ENCODE measurements around the gene TTC4.

The TTC4 gene

DNA sequence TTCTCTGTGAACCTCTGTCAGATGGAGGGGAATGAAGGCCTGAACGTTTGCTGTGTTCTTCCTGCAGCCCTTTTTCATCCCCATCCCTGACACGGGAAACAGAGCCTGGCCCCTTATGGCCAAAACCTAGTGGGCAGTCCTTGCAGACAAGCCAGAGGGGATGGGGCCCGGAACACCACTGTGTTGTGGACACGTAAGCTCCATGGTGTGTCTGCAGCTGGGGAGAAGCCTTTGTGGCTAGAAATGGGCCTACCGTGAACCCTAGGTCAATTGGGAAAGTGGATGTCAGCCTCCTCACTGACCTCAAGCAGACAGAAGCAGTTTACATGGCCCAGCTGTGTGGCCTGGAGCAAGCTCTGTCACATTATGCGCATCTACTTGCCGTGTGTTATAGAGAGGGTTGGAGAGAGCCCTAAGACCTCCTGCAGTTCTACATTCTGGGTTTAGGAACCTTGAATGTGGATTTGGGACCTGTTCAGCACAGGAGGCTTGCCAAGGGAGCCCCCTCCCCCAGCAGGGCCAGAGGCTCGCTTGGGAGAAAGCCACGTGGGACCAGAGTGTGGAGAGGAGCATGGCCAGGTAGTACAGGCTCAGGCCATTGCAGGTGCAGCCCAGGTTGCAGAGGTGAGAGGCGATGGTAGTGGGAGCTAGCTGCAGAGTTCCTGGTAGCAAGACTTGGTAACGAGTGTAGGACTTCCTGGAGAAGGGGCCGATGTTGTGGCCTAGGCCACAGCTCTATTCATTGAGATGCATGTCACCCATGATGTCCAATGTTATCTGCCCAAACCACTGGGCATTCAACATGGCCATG is 28.0 kb downstream of the TTC4 start:
- H3K4me3 ChIP-seq (ENCODE audit: low read depth in 1 of 5, low read length in 5 of 5): no peak overlapping the region
- H3K9ac ChIP-seq (ENCODE audit: low read length in 5 of 5): no peak overlapping the region
- no peak overlapping the region for H3K27ac ChIP-seq (ENCODE audit: low read depth, low read length)
- no peaks in the 10 kb centered on the region for H3K9me3 ChIP-seq (ENCODE audit: control insufficient read depth in 5 of 5, low read length in 5 of 5)
- H3K36me3 ChIP-seq (ENCODE audit: control insufficient read depth in 5 of 5, insufficient read depth in 5 of 5, low read length in 5 of 5): peaks cover 14 to 60% (median 51%) of the 10 kb centered on the region in 5 donors
- H3K4me1 ChIP-seq (ENCODE audit: control insufficient read depth in 5 of 5, insufficient read depth in 5 of 5, low read length in 5 of 5): no peaks in the 10 kb centered on the region
- peaks cover 0 to 2% (median 0%) of the 10 kb centered on the region in 5 donors for H3K27me3 ChIP-seq (ENCODE audit: control insufficient read depth in 5 of 5, insufficient read depth in 4 of 5, low read length in 5 of 5)

- peaks cover 10 to 50% (median 42%) of the 10 kb centered on the region in 5 donors for H3K36me3 ChIP-seq (ENCODE audit: control insufficient read depth in 5 of 5, insufficient read depth in 5 of 5, low read length in 5 of 5)
- H3K27ac ChIP-seq (ENCODE audit: low read depth, low read length): no peak overlapping the region
- no peak overlapping the region for H3K4me3 ChIP-seq (ENCODE audit: low read depth in 1 of 5, low read length in 5 of 5)
- no peak overlapping the region for H3K9ac ChIP-seq (ENCODE audit: low read length in 5 of 5)
- H3K4me1 ChIP-seq (ENCODE audit: control insufficient read depth in 5 of 5, insufficient read depth in 5 of 5, low read length in 5 of 5): no peaks in the 10 kb centered on the region
- H3K27me3 ChIP-seq (ENCODE audit: control insufficient read depth in 5 of 5, insufficient read depth in 4 of 5, low read length in 5 of 5): peaks cover 0 to 2% (median 0%) of the 10 kb centered on the region in 5 donors
- H3K9me3 ChIP-seq (ENCODE audit: control insufficient read depth in 5 of 5, low read length in 5 of 5): no peaks in the 10 kb centered on the region
Observed at GRCh38 chr1:54744696-54745095, 29.0 kb downstream of the TTC4 start.

DNA sequence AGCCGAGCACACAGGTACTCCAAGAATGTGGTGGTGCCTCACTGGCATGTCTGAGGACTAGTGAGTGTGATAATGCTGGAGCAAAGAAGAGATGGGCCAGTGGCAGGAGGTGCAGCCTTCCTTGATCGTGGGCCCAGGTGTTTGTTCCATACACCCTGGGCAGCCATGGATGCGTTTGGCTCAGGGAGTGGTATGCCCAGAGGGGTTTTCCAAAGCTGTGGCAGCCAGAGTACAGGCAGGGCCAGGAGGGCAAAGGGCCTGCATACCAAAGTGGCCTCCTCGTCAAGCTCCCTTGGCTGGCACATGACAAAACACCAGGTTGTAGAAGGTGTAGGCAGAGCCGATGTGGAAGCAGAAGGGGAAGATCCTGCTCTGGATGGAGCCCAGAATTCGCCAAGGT is 29.6 kb downstream of the TTC4 start:
- no peaks in the 10 kb centered on the region for H3K4me1 ChIP-seq (ENCODE audit: control insufficient read depth in 5 of 5, insufficient read depth in 5 of 5, low read length in 5 of 5)
- H3K27ac ChIP-seq (ENCODE audit: low read depth, low read length): no peak overlapping the region
- H3K4me3 ChIP-seq (ENCODE audit: low read depth in 1 of 5, low read length in 5 of 5): no peak overlapping the region
- peaks cover 7 to 44% (median 36%) of the 10 kb centered on the region in 5 donors for H3K36me3 ChIP-seq (ENCODE audit: control insufficient read depth in 5 of 5, insufficient read depth in 5 of 5, low read length in 5 of 5)
- no peaks in the 10 kb centered on the region for H3K9me3 ChIP-seq (ENCODE audit: control insufficient read depth in 5 of 5, low read length in 5 of 5)
- H3K9ac ChIP-seq (ENCODE audit: low read length in 5 of 5): no peak overlapping the region
- peaks cover 0 to 2% (median 0%) of the 10 kb centered on the region in 5 donors for H3K27me3 ChIP-seq (ENCODE audit: control insufficient read depth in 5 of 5, insufficient read depth in 4 of 5, low read length in 5 of 5)

DNA sequence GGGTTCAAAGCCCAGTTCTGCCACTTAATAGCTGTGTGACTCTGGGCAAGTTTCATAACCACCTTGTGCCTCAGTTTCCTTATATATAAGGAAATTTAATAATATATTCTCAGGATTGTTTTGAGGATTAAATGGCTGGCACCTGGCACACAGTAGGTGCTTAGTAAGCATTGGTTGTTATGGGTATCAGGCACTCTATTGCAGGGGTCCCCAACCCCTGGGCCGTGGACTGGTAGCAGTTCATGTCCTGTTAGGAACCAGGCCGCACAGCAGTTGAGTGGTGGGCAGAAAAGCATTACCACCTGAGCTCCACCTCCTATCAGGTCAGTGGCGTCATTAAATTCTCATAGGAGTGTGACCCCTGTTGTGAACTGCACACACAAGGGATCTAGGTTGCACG is 30.2 kb downstream of the TTC4 start:
- Histone ChIP-seq H3K27me3 (ENCODE audit: control insufficient read depth in 5 of 5, insufficient read depth in 4 of 5, low read length in 5 of 5) (peaks cover 0 to 2% (median 0%) of the 10 kb centered on the region in 5 donors), H3K9ac (ENCODE audit: low read length in 5 of 5) (no peak overlapping the region), H3K36me3 (ENCODE audit: control insufficient read depth in 5 of 5, insufficient read depth in 5 of 5, low read length in 5 of 5) (peaks cover 7 to 38% (median 30%) of the 10 kb centered on the region in 5 donors), H3K27ac (ENCODE audit: low read depth, low read length) (no peak overlapping the region), H3K9me3 (ENCODE audit: control insufficient read depth in 5 of 5, low read length in 5 of 5) (no peaks in the 10 kb centered on the region), H3K4me3 (ENCODE audit: low read depth in 1 of 5, low read length in 5 of 5) (no peak overlapping the region), H3K4me1 (ENCODE audit: control insufficient read depth in 5 of 5, insufficient read depth in 5 of 5, low read length in 5 of 5) (no peaks in the 10 kb centered on the region)

- no peaks in the 10 kb centered on the region for H3K9me3 ChIP-seq (ENCODE audit: control insufficient read depth in 5 of 5, low read length in 5 of 5)
- no peak overlapping the region for H3K4me3 ChIP-seq (ENCODE audit: low read depth in 1 of 5, low read length in 5 of 5)
- peaks cover 0 to 14% (median 8%) of the 10 kb centered on the region in 5 donors for H3K36me3 ChIP-seq (ENCODE audit: control insufficient read depth in 5 of 5, insufficient read depth in 5 of 5, low read length in 5 of 5)
- H3K9ac ChIP-seq (ENCODE audit: low read length in 5 of 5): no peak overlapping the region
- H3K27me3 ChIP-seq (ENCODE audit: control insufficient read depth in 5 of 5, insufficient read depth in 4 of 5, low read length in 5 of 5): peaks cover 0 to 2% (median 0%) of the 10 kb centered on the region in 5 donors
- no peaks in the 10 kb centered on the region for H3K4me1 ChIP-seq (ENCODE audit: control insufficient read depth in 5 of 5, insufficient read depth in 5 of 5, low read length in 5 of 5)
- no peak overlapping the region for H3K27ac ChIP-seq (ENCODE audit: low read depth, low read length)
Observed at GRCh38 chr1:54748094-54748835, 32.6 kb downstream of the TTC4 start.

DNA sequence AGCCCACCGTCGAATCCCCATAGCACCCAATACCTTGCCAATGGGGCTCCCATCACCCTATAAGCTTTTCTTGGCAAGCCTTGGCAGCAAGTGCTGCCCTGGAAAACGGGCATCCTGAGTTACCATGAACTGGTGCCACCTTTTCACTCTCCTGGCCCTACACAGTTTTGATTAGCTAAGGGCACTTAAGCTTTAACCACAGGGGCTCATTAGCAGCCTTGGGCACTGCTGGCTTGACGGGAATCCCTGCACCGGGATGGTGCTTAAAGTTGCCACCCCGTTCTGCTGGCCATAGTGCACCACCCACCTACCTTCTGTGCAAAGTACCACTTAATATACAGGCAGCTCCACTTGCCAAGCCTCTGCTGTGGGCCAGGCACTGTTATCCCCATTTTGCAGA is 34.9 kb downstream of the TTC4 start:
- H3K4me1 ChIP-seq (ENCODE audit: control insufficient read depth in 5 of 5, insufficient read depth in 5 of 5, low read length in 5 of 5): no peaks in the 10 kb centered on the region
- no peaks in the 10 kb centered on the region for H3K9me3 ChIP-seq (ENCODE audit: control insufficient read depth in 5 of 5, low read length in 5 of 5)
- H3K27ac ChIP-seq (ENCODE audit: low read depth, low read length): no peak overlapping the region
- no peak overlapping the region for H3K4me3 ChIP-seq (ENCODE audit: low read depth in 1 of 5, low read length in 5 of 5)
- H3K9ac ChIP-seq (ENCODE audit: low read length in 5 of 5): no peak overlapping the region
- peaks cover 0 to 4% (median 0%) of the 10 kb centered on the region in 5 donors for H3K36me3 ChIP-seq (ENCODE audit: control insufficient read depth in 5 of 5, insufficient read depth in 5 of 5, low read length in 5 of 5)
- peaks cover 0 to 2% (median 0%) of the 10 kb centered on the region in 5 donors for H3K27me3 ChIP-seq (ENCODE audit: control insufficient read depth in 5 of 5, insufficient read depth in 4 of 5, low read length in 5 of 5)

DNA sequence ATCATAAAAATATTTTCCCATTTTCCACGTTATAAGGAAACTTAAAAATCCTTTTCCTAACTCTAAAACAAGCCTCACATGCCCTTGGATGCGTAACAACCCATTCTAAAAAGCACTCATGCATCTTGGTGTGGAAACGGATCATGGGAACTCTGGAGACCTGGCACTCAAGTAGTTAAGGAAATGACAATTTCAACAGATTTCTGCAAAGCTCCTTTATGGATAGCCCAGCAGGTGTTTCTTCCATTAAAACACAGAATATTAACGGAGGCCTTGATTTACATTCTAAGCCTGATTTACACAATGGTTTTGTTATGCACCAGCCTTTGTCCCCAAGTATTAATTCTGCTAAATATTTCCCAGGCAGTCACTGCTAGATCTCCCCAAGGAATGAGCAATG is 35.8 kb downstream of the TTC4 start:
- Histone ChIP-seq H3K4me1 (ENCODE audit: control insufficient read depth in 5 of 5, insufficient read depth in 5 of 5, low read length in 5 of 5) (no peaks in the 10 kb centered on the region), H3K4me3 (ENCODE audit: low read depth in 1 of 5, low read length in 5 of 5) (no peak overlapping the region), H3K9ac (ENCODE audit: low read length in 5 of 5) (no peak overlapping the region), H3K36me3 (ENCODE audit: control insufficient read depth in 5 of 5, insufficient read depth in 5 of 5, low read length in 5 of 5) (peaks cover 0 to 10% (median 5%) of the 10 kb centered on the region in 5 donors), H3K27ac (ENCODE audit: low read depth, low read length) (no peak overlapping the region), H3K27me3 (ENCODE audit: control insufficient read depth in 5 of 5, insufficient read depth in 4 of 5, low read length in 5 of 5) (peaks cover 0 to 2% (median 0%) of the 10 kb centered on the region in 5 donors), H3K9me3 (ENCODE audit: control insufficient read depth in 5 of 5, low read length in 5 of 5) (no peaks in the 10 kb centered on the region)

DNA sequence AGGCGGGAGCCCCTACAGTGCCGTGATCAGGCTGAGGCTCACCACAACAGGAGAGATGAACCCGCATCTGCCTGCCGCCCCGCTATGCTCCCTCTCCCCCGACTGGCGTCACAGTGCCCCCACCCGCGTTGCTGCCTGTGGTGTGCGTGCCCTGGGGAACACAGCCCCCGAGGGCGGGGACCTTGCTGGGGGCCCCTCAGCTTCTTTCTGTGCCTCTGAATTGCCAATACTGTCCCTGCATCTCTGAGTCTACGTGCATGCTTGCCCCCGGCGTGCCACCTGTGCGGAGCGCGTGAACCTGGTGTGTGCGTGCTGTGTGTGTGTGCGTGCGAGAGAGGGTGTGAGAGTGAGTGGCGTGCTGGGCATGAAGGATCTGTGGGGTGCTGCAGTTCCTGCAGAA is 38.4 kb downstream of the TTC4 start:
- H3K4me1 ChIP-seq (ENCODE audit: control insufficient read depth in 5 of 5, insufficient read depth in 5 of 5, low read length in 5 of 5): no peaks in the 10 kb centered on the region
- H3K9me3 ChIP-seq (ENCODE audit: control insufficient read depth in 5 of 5, low read length in 5 of 5): no peaks in the 10 kb centered on the region
- no peaks in the 10 kb centered on the region for H3K27me3 ChIP-seq (ENCODE audit: control insufficient read depth in 5 of 5, insufficient read depth in 4 of 5, low read length in 5 of 5)
- H3K36me3 ChIP-seq (ENCODE audit: control insufficient read depth in 5 of 5, insufficient read depth in 5 of 5, low read length in 5 of 5): peaks cover 3 to 35% (median 29%) of the 10 kb centered on the region in 5 donors
- no peak overlapping the region for H3K9ac ChIP-seq (ENCODE audit: low read length in 5 of 5)
- H3K27ac ChIP-seq (ENCODE audit: low read depth, low read length): no peak overlapping the region
- H3K4me3 ChIP-seq (ENCODE audit: low read depth in 1 of 5, low read length in 5 of 5): no peak overlapping the region

DNA sequence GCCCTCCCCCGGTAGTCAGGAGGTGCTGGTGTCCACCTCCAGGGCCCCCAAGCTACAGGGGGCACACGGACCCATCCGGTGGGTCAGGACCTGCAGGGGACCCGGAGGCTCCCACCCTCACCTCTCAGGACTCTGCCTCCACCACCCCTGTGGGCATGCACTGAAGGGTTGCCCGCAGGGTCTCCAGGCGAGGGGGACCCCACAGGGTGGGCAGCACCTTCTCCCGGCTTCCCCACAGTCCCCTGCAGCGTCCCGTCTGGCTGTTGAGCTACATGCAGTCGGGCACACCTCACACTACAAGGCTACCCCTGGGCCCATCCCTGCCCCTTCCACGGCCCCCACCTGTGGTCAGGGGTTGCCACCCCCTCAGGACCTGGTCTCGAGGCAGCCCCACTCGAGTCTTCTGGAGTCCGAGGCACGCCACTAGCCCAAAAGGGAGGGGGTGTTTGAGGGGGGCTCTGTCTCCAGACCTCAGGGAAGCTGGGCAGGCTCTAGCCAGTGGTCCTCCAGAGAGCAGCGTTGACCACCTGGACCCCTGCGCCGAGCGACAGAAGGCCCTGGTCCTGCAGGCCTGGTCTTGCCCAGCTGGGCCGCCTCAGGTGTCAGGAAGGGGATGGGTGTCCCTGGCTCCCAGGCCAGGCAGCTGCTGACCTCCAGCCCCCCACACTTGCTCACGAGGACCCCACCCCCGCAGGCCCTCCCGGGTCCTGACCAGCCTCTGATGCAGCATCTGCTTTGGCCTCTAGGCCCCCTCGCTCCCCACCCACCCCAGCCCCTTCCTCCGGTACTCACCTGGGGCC is 39.0 kb downstream of the TTC4 start:
- no peak overlapping the region for H3K4me3 ChIP-seq (ENCODE audit: low read depth in 1 of 5, low read length in 5 of 5)
- no peak overlapping the region for H3K27ac ChIP-seq (ENCODE audit: low read depth, low read length)
- H3K9me3 ChIP-seq (ENCODE audit: control insufficient read depth in 5 of 5, low read length in 5 of 5): no peaks in the 10 kb centered on the region
- H3K9ac ChIP-seq (ENCODE audit: low read length in 5 of 5): no peak overlapping the region
- H3K27me3 ChIP-seq (ENCODE audit: control insufficient read depth in 5 of 5, insufficient read depth in 4 of 5, low read length in 5 of 5): no peaks in the 10 kb centered on the region
- peaks cover 3 to 35% (median 30%) of the 10 kb centered on the region in 5 donors for H3K36me3 ChIP-seq (ENCODE audit: control insufficient read depth in 5 of 5, insufficient read depth in 5 of 5, low read length in 5 of 5)
- H3K4me1 ChIP-seq (ENCODE audit: control insufficient read depth in 5 of 5, insufficient read depth in 5 of 5, low read length in 5 of 5): no peaks in the 10 kb centered on the region
